Astrocyte (in vitro differentiated cells and primary cell): Measurements from ENCODE around the gene CPED1.
"Not testable (repeated sequence)": the region's sequence is repeated elsewhere in the genome, so short reads cannot be mapped to it uniquely, and the experiment has no call there.

Experiments
- EZH2 ChIP-seq: IDR thresholded peaks from 2 replicates; pipeline ENCODE4 v1.6.1; 2012; ENCODE audit warnings: mild to moderate bottlenecking, low read length, inconsistent platforms; ENCODE audit not compliant: insufficient read depth
- TF ChIP-seq, protein P1 (sequence below): IDR thresholded peaks from 2 replicates; pipeline ENCODE4 v1.5.1; 2011; ENCODE audit warnings: low read depth, mild to moderate bottlenecking, inconsistent platforms, low read length, moderate library complexity; ENCODE audit not compliant: insufficient read depth

DNA sequence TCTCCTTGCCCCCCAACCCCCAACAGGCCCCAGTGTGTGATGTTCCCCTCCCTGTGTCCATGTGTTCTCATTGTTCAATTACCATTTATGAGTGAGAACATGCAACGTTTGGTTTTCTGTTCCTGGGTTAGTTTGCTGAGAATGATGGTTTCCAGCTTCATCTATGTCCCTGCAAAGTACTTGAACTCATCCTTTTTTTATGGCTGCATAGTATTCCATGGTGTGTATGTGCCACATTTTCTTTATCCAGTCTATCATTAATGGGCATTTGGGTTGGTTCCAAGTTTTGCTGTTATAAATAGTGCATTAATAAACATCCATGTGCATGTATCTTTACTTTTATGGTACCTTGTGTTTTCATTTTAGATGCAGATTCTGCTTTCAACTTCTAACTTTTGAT, 136.9 kb downstream of the CPED1 start:
- TF ChIP-seq, protein P1, sequence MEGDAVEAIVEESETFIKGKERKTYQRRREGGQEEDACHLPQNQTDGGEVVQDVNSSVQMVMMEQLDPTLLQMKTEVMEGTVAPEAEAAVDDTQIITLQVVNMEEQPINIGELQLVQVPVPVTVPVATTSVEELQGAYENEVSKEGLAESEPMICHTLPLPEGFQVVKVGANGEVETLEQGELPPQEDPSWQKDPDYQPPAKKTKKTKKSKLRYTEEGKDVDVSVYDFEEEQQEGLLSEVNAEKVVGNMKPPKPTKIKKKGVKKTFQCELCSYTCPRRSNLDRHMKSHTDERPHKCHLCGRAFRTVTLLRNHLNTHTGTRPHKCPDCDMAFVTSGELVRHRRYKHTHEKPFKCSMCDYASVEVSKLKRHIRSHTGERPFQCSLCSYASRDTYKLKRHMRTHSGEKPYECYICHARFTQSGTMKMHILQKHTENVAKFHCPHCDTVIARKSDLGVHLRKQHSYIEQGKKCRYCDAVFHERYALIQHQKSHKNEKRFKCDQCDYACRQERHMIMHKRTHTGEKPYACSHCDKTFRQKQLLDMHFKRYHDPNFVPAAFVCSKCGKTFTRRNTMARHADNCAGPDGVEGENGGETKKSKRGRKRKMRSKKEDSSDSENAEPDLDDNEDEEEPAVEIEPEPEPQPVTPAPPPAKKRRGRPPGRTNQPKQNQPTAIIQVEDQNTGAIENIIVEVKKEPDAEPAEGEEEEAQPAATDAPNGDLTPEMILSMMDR: not testable (repeated sequence)
- not testable (repeated sequence) for TF ChIP-seq EZH2
